Loucy (cell line): ENCODE results near the gene CYB561D2.

ENCODE experiments used
- H2AFZ ChIP-seq: fragments of 200-600 bp; sonication (generic); 2 replicates; pipeline ENCODE4 v1.6.0; 2016; ENCODE audit warnings: antibody characterized with exemption, mild to moderate bottlenecking, low read length, moderate library complexity
- H3F3A ChIP-seq: fragments of 200-600 bp; 2 replicates; pipeline ENCODE4 v1.6.0; 2016; ENCODE audit warnings: antibody characterized with exemption, low read depth, mild to moderate bottlenecking
- H3K27me3 ChIP-seq: fragments of 200-600 bp; sonication (generic); 2 replicates; pipeline ENCODE4 v1.6.1; 2014; ENCODE audit warnings: low read length, mild to moderate bottlenecking; ENCODE audit not compliant: insufficient read depth, poor library complexity, severe bottlenecking
- H3K36me3 ChIP-seq: fragments of 200-600 bp; sonication (generic); 2 replicates; pipeline ENCODE4 v1.6.1; 2016; ENCODE audit warnings: low read length; ENCODE audit not compliant: insufficient read depth
- H3K4me1 ChIP-seq: fragments of 200-600 bp; sonication (generic); 2 replicates; pipeline ENCODE4 v1.5.1; 2014; ENCODE audit warnings: low read length, mild to moderate bottlenecking; ENCODE audit not compliant: insufficient read depth, poor library complexity, severe bottlenecking
- H3K4me2 ChIP-seq: fragments of 200-600 bp; sonication (generic); 2 replicates; pipeline ENCODE4 v1.6.0; 2014; ENCODE audit warnings: antibody characterized with exemption, low read length, low read depth, mild to moderate bottlenecking; ENCODE audit not compliant: poor library complexity, severe bottlenecking
- H3K4me3 ChIP-seq: fragments of 200-600 bp; sonication (generic); 2 replicates; pipeline ENCODE4 v1.5.1; 2014; ENCODE audit warnings: low read length, mild to moderate bottlenecking, mixed read lengths; ENCODE audit not compliant: poor library complexity, severe bottlenecking
- H3K79me2 ChIP-seq: fragments of 200-600 bp; sonication (generic); 2 replicates; pipeline ENCODE4 v1.6.1; 2014; ENCODE audit warnings: low read length; ENCODE audit not compliant: insufficient read depth
- H3K9ac ChIP-seq: fragments of 200-600 bp; sonication (generic); 2 replicates; pipeline ENCODE4 v1.6.0; 2014; ENCODE audit warnings: mild to moderate bottlenecking, low read depth, low read length, moderate library complexity; ENCODE audit not compliant: poor library complexity, severe bottlenecking
- H3K9me2 ChIP-seq: fragments of 200-600 bp; sonication (generic); replicated peaks from 2 replicates; pipeline ENCODE4 v1.6.1; 2016; ENCODE audit warnings: low read depth, low read length, mixed read lengths
- H3K9me3 ChIP-seq: fragments of 200-600 bp; sonication (generic); 2 replicates; pipeline ENCODE4 v1.6.1; 2014; ENCODE audit warnings: mild to moderate bottlenecking, antibody characterized with exemption, low read length, low read depth; ENCODE audit not compliant: insufficient read depth
- H4K20me1 ChIP-seq: fragments of 200-600 bp; sonication (generic); 2 replicates; pipeline ENCODE4 v1.6.0; 2014; ENCODE audit warnings: antibody characterized with exemption, low read length, mild to moderate bottlenecking; ENCODE audit not compliant: insufficient read depth, poor library complexity, severe bottlenecking
- EZH2phosphoT487 ChIP-seq: fragments of 200-600 bp; IDR thresholded peaks from 2 replicates; pipeline ENCODE4 v1.6.1; 2018; ENCODE audit warnings: antibody characterized with exemption, mild to moderate bottlenecking, moderate library complexity, borderline replicate concordance
- TF ChIP-seq, protein P1 (sequence below): fragments of 200-600 bp; sonication (generic); conservative IDR thresholded peaks from 2 replicates; pipeline ENCODE4 v1.5.1; 2014; ENCODE audit warnings: mild to moderate bottlenecking, antibody characterized with exemption, low read length

CYB561D2 gene

GRCh38 chr3:50383750-50384149 lies 33.1 kb downstream of the CYB561D2 start:
- H3F3A ChIP-seq = no peaks in the 10 kb centered on the region
- no peak overlapping the region for H3K4me3 ChIP-seq
- no peaks in the 10 kb centered on the region for H3K36me3 ChIP-seq
- H3K9me3 ChIP-seq = no peaks in the 10 kb centered on the region
- no peak overlapping the region for H3K9ac ChIP-seq
- no peak overlapping the region for H3K4me2 ChIP-seq
- H4K20me1 ChIP-seq = no peaks in the 10 kb centered on the region
- no peaks in the 10 kb centered on the region for H3K27me3 ChIP-seq
- no peaks in the 10 kb centered on the region for H3K79me2 ChIP-seq
- no peak for TF ChIP-seq EZH2phosphoT487
- TF ChIP-seq, protein P1, sequence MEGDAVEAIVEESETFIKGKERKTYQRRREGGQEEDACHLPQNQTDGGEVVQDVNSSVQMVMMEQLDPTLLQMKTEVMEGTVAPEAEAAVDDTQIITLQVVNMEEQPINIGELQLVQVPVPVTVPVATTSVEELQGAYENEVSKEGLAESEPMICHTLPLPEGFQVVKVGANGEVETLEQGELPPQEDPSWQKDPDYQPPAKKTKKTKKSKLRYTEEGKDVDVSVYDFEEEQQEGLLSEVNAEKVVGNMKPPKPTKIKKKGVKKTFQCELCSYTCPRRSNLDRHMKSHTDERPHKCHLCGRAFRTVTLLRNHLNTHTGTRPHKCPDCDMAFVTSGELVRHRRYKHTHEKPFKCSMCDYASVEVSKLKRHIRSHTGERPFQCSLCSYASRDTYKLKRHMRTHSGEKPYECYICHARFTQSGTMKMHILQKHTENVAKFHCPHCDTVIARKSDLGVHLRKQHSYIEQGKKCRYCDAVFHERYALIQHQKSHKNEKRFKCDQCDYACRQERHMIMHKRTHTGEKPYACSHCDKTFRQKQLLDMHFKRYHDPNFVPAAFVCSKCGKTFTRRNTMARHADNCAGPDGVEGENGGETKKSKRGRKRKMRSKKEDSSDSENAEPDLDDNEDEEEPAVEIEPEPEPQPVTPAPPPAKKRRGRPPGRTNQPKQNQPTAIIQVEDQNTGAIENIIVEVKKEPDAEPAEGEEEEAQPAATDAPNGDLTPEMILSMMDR = no peak
- no peak overlapping the region for H2AFZ ChIP-seq
- no peaks in the 10 kb centered on the region for H3K9me2 ChIP-seq
- H3K4me1 ChIP-seq = no peaks in the 10 kb centered on the region

GRCh38 chr3:50385754-50386153 lies 35.1 kb downstream of the CYB561D2 start:
- Histone ChIP-seq H3K9me2 (no peaks in the 10 kb centered on the region), H3F3A (no peaks in the 10 kb centered on the region), H3K27me3 (no peaks in the 10 kb centered on the region), H3K9me3 (no peaks in the 10 kb centered on the region), H3K4me1 (no peaks in the 10 kb centered on the region), H4K20me1 (no peaks in the 10 kb centered on the region), H3K9ac (no peak overlapping the region), H2AFZ (no peak overlapping the region), H3K4me2 (no peak overlapping the region), H3K4me3 (no peak overlapping the region), H3K36me3 (no peaks in the 10 kb centered on the region), H3K79me2 (no peaks in the 10 kb centered on the region)
- TF ChIP-seq, protein P1 = no peak
- TF ChIP-seq EZH2phosphoT487 = no peak

- no peak overlapping the region for H3K4me2 ChIP-seq
- no peaks in the 10 kb centered on the region for H3K36me3 ChIP-seq
- no peaks in the 10 kb centered on the region for H3F3A ChIP-seq
- no peaks in the 10 kb centered on the region for H3K9me3 ChIP-seq
- TF ChIP-seq, protein P1 = peak; percentile 59
- no peak for TF ChIP-seq EZH2phosphoT487
- H4K20me1 ChIP-seq = no peaks in the 10 kb centered on the region
- H3K4me3 ChIP-seq = no peak overlapping the region
- H2AFZ ChIP-seq = no peak overlapping the region
- no peak overlapping the region for H3K9ac ChIP-seq
- no peaks in the 10 kb centered on the region for H3K79me2 ChIP-seq
- peaks cover 18% of the 10 kb centered on the region for H3K4me1 ChIP-seq
- no peaks in the 10 kb centered on the region for H3K9me2 ChIP-seq
- H3K27me3 ChIP-seq = no peaks in the 10 kb centered on the region
These were observed 37.5 kb downstream of the CYB561D2 start for GRCh38 chr3:50388016-50388719.
